ENCODE measurements around the gene FBXO11.

The FBXO11 gene

DNA sequence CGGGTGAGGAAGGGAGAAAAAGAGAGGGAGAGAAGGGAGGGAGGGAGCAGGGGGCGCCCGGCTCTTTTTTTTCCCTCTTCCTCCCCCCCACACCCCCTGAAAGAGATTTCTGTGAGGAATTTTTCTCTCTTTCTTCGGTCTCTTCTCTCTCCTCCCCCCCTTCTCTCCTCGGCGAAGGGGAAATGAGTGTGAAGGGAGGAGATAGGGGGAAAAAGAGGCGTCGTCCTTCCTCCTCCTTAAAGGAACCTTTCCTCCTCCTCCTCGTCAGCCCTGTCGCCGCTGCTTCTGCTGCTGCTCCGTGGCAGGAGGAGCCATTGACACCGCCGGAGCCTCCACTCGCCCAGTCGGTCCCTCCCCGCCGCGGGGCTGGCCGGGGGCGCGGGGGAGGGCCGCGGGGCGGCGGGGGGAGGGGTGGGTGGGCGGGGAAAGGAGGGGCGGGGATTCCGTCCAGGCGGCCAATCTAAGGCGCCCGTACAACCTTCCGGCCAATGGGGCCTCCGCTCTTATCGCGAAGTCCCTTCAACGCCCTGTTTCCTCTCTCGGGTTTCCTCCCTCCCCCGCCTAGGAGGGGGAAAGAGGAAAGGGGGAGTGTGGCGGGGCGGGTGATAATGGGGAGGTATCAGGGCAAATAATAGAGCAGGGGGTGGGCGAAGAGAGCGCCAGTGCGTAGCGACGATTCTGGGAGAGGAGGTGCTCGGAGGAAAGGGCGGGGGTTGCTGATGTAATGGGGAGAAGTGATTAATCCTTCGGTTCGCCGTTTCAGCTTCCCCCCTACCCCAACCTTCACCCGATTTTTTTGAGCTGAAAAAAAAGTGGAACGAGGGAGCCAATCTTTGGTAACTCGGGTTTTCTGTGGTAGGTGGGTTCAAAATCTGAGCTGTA, at the start of gene FBXO11:
Gene FBXO11 (minus strand): TSS at position 342 of the 882 bp plus-strand sequence. CDS start 778 bp downstream, outside the sequence.
- peak within 1 kb of the TSS; percentile 96 for H3K27ac ChIP-seq (ENCODE audit: low read length)
- H3K27me3 ChIP-seq (ENCODE audit: control insufficient read depth, insufficient read depth, low read length) = no peaks in the 10 kb centered on the region
- no peaks in the 10 kb centered on the region for H3K36me3 ChIP-seq (ENCODE audit: control insufficient read depth, low read depth, low read length)
- peaks cover 19% of the 10 kb centered on the region for H3K4me1 ChIP-seq (ENCODE audit: control insufficient read depth, low read depth, low read length)
- H3K4me3 ChIP-seq (ENCODE audit: low read length) = peak within 1 kb of the TSS; percentile 89
- peak within 1 kb of the TSS; percentile 85 for H3K9ac ChIP-seq (ENCODE audit: low read length)
- H3K9me3 ChIP-seq (ENCODE audit: control insufficient read depth, low read depth, low read length) = no peaks in the 10 kb centered on the region

DNA sequence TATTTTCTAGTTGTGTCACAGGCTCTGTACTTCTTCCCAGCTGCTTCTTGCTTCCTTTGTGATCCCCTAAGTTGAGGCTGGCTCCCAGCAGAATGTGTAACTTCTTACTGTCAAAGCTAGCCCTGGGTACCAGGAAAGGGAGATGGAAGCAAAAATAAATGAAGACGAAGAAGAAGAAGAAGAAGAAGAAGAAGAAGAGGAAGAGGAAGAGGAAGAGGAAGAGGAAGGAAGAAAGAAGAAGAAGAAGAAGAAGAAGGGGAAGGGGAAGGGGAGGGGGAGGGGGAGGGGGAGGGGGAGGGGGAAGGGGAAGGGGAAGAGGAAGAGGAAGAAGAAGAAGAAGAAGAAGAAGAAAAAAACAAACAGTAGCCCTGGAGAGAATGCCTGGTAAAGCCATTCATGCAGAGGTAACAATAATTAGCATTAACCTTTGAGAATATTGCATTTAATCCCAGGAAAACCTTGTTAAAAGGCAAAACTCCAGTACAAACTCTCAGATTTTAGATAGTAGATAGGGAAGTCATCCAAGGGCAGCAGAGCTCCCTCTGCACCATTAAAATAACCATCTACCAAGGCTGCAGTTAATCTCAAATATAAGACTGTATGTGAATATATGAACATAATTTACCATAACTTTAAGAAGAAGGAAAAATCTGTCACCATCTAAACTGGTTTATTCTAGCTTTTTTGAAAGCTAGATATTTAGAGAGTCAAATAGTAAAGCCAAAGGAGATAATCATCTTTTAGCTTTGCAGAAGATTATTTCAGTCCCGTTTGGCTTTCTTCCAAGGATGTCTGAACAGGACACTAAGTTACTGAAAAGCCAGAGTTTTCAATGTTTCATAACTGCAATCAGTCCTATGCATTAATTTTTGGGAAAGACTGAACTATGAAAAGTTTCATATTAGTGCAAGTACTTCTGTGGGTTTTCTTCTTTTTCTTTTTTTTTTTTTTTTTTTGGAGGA, 44.3 kb upstream of the FBXO11 start:
- Histone ChIP-seq H3K9me3 (ENCODE audit: control insufficient read depth, low read depth, low read length) (no peaks in the 10 kb centered on the region), H3K4me1 (ENCODE audit: control insufficient read depth, low read depth, low read length) (no peaks in the 10 kb centered on the region), H3K36me3 (ENCODE audit: control insufficient read depth, low read depth, low read length) (no peaks in the 10 kb centered on the region), H3K4me3 (ENCODE audit: low read length) (no peak overlapping the region), H3K27me3 (ENCODE audit: control insufficient read depth, insufficient read depth, low read length) (no peaks in the 10 kb centered on the region), H3K27ac (ENCODE audit: low read length) (no peak overlapping the region), H3K9ac (ENCODE audit: low read length) (no peak overlapping the region)

DNA sequence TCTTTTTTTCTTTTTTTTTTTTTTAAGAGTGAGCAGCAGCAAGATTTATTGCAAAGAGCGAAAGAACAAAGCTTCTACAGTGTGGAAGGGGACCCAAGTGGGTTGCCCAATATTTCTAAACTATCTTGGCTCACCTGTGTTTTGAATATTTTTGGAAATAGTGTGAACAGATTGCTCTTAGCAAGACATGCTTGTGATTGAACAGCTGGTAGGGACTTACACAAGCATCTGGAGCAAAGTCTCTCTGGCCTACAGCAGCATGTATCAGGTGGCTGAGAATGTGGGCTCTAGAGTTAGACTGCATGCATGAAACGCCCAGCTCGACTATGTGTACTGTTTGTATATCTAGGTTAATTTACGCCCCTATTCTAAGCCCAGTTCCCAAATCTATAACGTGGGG, 40.3 kb upstream of the FBXO11 start:
- Histone ChIP-seq H3K4me3 (ENCODE audit: low read length) (no peak overlapping the region), H3K9ac (ENCODE audit: low read length) (no peak overlapping the region), H3K27me3 (ENCODE audit: control insufficient read depth, insufficient read depth, low read length) (no peaks in the 10 kb centered on the region), H3K4me1 (ENCODE audit: control insufficient read depth, low read depth, low read length) (no peaks in the 10 kb centered on the region), H3K27ac (ENCODE audit: low read length) (no peak overlapping the region), H3K9me3 (ENCODE audit: control insufficient read depth, low read depth, low read length) (no peaks in the 10 kb centered on the region), H3K36me3 (ENCODE audit: control insufficient read depth, low read depth, low read length) (no peaks in the 10 kb centered on the region)

DNA sequence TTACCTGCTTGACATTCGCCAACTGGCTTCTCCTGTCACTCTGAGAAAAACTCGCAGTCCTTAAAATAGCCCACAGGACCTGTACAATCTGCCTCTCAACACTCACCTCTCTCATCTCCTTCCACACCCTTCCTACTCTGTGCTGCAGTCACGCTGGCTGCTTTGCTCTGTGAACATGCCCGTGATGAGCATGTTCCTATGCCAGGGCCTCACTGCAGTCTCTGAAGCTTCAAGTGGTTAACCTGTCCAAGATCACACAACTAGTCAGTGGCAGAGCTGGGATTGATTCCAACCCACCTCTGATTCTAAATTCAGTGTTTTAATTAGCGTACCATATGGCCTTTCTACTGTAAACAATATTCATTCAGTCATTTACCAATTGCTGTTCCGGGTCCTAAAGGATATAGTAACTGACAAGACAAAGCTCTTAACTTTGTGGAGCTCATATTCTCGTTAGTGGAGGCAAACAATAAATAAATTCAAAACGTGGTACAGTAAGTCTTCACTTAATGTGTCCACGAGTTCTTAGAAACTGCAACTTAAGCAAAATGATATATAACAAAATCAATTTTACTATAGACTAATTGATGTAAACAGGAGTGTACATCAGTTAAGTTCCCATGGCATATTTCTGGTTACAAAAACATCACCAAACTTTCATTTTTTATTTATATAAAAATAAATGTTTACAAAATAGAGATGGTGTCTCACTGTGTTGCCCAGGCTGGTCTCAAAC, 38.9 kb upstream of the FBXO11 start:
- Histone ChIP-seq H3K4me3 (ENCODE audit: low read length) (no peak overlapping the region), H3K27me3 (ENCODE audit: control insufficient read depth, insufficient read depth, low read length) (no peaks in the 10 kb centered on the region), H3K9ac (ENCODE audit: low read length) (no peak overlapping the region), H3K27ac (ENCODE audit: low read length) (no peak overlapping the region), H3K36me3 (ENCODE audit: control insufficient read depth, low read depth, low read length) (no peaks in the 10 kb centered on the region), H3K4me1 (ENCODE audit: control insufficient read depth, low read depth, low read length) (no peaks in the 10 kb centered on the region), H3K9me3 (ENCODE audit: control insufficient read depth, low read depth, low read length) (no peaks in the 10 kb centered on the region)

DNA sequence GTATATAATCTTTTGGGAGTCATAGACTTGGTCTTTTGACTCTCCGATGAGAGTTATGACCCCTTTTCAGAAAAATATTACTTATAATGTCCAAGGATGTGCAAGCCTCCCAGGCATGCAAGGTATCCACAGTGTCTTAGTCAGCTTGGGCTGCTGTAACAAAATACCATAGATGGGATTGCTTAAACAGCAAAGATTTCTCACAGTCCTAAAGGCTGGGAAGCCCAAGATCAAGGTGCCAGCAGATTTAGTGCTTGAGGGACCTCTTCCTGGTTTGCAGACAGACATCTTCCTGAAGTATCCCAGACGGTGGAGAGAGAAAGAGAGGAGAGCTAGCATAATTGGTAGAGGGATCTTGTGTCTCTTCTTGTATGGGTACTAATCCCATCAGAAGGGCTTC, 35.6 kb upstream of the FBXO11 start:
- H3K9ac ChIP-seq (ENCODE audit: low read length) = no peak overlapping the region
- H3K27me3 ChIP-seq (ENCODE audit: control insufficient read depth, insufficient read depth, low read length) = no peaks in the 10 kb centered on the region
- H3K4me1 ChIP-seq (ENCODE audit: control insufficient read depth, low read depth, low read length) = no peaks in the 10 kb centered on the region
- H3K27ac ChIP-seq (ENCODE audit: low read length) = no peak overlapping the region
- no peak overlapping the region for H3K4me3 ChIP-seq (ENCODE audit: low read length)
- no peaks in the 10 kb centered on the region for H3K36me3 ChIP-seq (ENCODE audit: control insufficient read depth, low read depth, low read length)
- H3K9me3 ChIP-seq (ENCODE audit: control insufficient read depth, low read depth, low read length) = no peaks in the 10 kb centered on the region

DNA sequence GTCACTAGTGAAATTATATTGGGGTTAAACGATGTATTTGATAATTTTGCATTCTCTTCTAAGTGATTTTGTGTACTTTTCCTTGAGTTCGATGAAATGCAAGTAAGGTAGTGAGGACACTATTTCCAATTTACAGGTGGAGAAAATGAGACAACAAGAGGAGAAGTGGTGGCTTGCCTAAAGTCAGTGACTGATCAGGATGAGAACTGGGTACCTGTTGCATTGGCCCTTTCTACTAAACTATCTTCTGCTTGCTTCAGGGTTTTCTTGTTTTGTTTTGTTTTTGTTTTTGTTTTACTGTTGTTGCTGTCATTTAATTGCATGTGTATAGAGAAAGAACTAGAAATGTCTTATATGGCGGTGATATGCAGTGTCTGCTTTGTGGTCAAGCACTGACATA, 31.4 kb upstream of the FBXO11 start:
- H3K4me1 ChIP-seq (ENCODE audit: control insufficient read depth, low read depth, low read length) = no peaks in the 10 kb centered on the region
- H3K9me3 ChIP-seq (ENCODE audit: control insufficient read depth, low read depth, low read length) = no peaks in the 10 kb centered on the region
- no peaks in the 10 kb centered on the region for H3K27me3 ChIP-seq (ENCODE audit: control insufficient read depth, insufficient read depth, low read length)
- H3K36me3 ChIP-seq (ENCODE audit: control insufficient read depth, low read depth, low read length) = no peaks in the 10 kb centered on the region
- no peak overlapping the region for H3K27ac ChIP-seq (ENCODE audit: low read length)
- H3K4me3 ChIP-seq (ENCODE audit: low read length) = no peak overlapping the region
- H3K9ac ChIP-seq (ENCODE audit: low read length) = no peak overlapping the region

GRCh38 chr2:47935071-47935470, 28.8 kb upstream of the FBXO11 start:
- H3K36me3 ChIP-seq (ENCODE audit: control insufficient read depth, low read depth, low read length) = no peaks in the 10 kb centered on the region
- no peaks in the 10 kb centered on the region for H3K9me3 ChIP-seq (ENCODE audit: control insufficient read depth, low read depth, low read length)

DNA sequence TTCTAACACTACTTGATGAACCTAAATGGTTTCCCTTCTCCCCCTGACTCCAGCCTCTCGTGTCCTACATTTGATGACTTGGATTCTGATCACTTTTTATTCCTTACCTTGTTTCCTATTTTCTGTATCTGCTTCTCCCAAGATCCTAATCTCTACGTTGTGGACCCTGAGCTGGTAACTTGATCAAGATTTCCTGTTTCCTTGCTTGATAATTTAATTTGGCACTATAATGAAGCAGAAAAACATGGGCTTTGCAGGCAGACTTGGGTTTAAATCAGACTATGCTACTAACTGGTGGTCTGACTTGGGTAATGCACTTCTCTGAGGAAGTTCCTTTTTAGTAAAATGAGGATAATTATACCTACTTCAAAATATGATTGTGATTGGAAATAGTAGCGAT, 11.7 kb upstream of the FBXO11 start:
- Histone ChIP-seq H3K4me3 (ENCODE audit: low read length) (no peak overlapping the region), H3K4me1 (ENCODE audit: control insufficient read depth, low read depth, low read length) (peaks cover 6% of the 10 kb centered on the region), H3K9ac (ENCODE audit: low read length) (no peak overlapping the region), H3K9me3 (ENCODE audit: control insufficient read depth, low read depth, low read length) (no peaks in the 10 kb centered on the region), H3K27me3 (ENCODE audit: control insufficient read depth, insufficient read depth, low read length) (no peaks in the 10 kb centered on the region), H3K27ac (ENCODE audit: low read length) (no peak overlapping the region), H3K36me3 (ENCODE audit: control insufficient read depth, low read depth, low read length) (no peaks in the 10 kb centered on the region)

More at GRCh38 chr2:47935071-47935470, 28.8 kb upstream of the FBXO11 start:
- Histone ChIP-seq H3K27ac (ENCODE audit: low read length) (no peak overlapping the region), H3K4me3 (ENCODE audit: low read length) (no peak overlapping the region), H3K4me1 (ENCODE audit: control insufficient read depth, low read depth, low read length) (no peaks in the 10 kb centered on the region), H3K27me3 (ENCODE audit: control insufficient read depth, insufficient read depth, low read length) (no peaks in the 10 kb centered on the region), H3K9ac (ENCODE audit: low read length) (no peak overlapping the region)

- H3K9ac ChIP-seq (ENCODE audit: low read length) = no peak overlapping the region
- no peaks in the 10 kb centered on the region for H3K36me3 ChIP-seq (ENCODE audit: control insufficient read depth, low read depth, low read length)
Measured at GRCh38 chr2:47917276-47917961, 11.1 kb upstream of the FBXO11 start.

DNA sequence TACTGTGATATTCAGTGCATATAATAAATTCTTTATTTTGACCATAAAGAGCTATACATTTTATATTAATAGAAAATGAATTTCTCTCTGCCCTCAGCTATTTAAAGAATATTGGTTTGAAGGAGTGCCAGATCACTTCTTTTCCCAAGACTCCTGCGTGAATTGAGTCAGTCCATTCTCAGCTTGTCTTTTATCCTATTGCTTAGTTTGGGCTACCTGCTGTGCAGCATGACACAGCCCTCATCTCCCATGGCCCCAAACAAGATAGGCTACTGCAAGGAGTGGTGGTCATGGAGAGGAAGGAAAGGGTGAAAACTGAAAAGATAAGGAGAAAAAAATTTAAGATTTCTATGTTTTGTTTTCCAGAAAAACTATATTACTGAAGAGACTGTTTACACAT, 10.1 kb upstream of the FBXO11 start:
- H3K27ac ChIP-seq (ENCODE audit: low read length) = no peak overlapping the region
- H3K9ac ChIP-seq (ENCODE audit: low read length) = no peak overlapping the region
- no peaks in the 10 kb centered on the region for H3K36me3 ChIP-seq (ENCODE audit: control insufficient read depth, low read depth, low read length)
- H3K9me3 ChIP-seq (ENCODE audit: control insufficient read depth, low read depth, low read length) = no peaks in the 10 kb centered on the region
- H3K27me3 ChIP-seq (ENCODE audit: control insufficient read depth, insufficient read depth, low read length) = no peaks in the 10 kb centered on the region
- no peak overlapping the region for H3K4me3 ChIP-seq (ENCODE audit: low read length)
- peaks cover 6% of the 10 kb centered on the region for H3K4me1 ChIP-seq (ENCODE audit: control insufficient read depth, low read depth, low read length)

More at GRCh38 chr2:47917276-47917961, 11.1 kb upstream of the FBXO11 start:
- Histone ChIP-seq H3K27ac (ENCODE audit: low read length) (no peak overlapping the region), H3K4me3 (ENCODE audit: low read length) (no peak overlapping the region), H3K9me3 (ENCODE audit: control insufficient read depth, low read depth, low read length) (no peaks in the 10 kb centered on the region), H3K4me1 (ENCODE audit: control insufficient read depth, low read depth, low read length) (peaks cover 6% of the 10 kb centered on the region), H3K27me3 (ENCODE audit: control insufficient read depth, insufficient read depth, low read length) (no peaks in the 10 kb centered on the region)

Measured in iPS-18a (cell line).